NCI-H460 (cell line): ENCODE data around the gene PIAS3. TPM values are rescaled to one million over a fixed set of nuclear protein-coding genes. Genes with fewer than 3 reads are reported as not detected.

Experiments
- DNase-seq: peaks from one replicate; pipeline ENCODE4 v3.0.0-alpha.2; 2016; ENCODE audit warnings: low read depth; ENCODE audit errors: extremely low read depth
- polyA plus RNA-seq: library from polyadenylated mRNA; depleted of rRNA; stranded (reverse); fragments of >200 nt; gene quantifications from 2 replicates; pipeline ENCODE4 v1.2.3, GENCODE V29; 2014; cell fraction: nucleus; rRNA removed
- total RNA-seq: library from RNA; depleted of rRNA; stranded (reverse); fragments of >200 nt; shearing (Covaris generic); gene quantifications from 2 replicates; pipeline ENCODE4 v1.2.3, GENCODE V29; 2014; rRNA removed

Gene PIAS3
- 18.6 and 19.9 TPM in 2 replicates for total RNA-seq
- 16.9 and 27.3 TPM in 2 replicates for polyA plus RNA-seq

DNA sequence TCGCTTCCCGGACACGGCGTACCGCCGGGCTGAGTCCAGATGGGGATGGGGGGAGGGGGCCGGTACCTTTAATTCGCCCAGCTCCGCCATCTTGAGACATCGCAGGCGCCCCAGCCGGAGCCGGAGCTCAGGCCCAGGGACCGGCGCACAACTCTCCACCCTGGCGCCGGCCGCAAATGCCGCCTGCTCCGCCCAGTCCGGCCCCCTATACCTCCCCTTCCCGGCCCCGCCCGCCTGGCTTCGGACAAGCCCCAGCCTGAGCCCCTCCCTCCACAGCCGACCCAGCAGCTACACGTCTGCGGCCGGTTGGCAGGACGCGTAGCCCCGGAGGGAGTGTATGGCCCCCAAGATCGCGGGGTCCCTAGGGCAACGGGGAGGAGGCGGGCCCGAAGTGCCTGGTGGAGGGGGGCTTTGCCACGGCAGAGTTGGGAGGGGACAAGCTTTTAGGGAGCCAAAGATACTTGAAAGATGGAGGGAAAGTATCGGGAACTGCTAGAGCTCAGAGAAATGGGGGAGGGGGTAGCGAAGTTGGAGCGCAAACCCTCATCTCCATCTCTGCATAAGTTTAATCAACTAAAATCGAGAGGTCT lies at the start of gene PIAS3:
Gene PIAS3, minus strand, starts transcription at position 181 of the 590 bp plus-strand sequence. Its CDS starts 91 bp downstream, at position 90.
- DNase-seq: peak; percentile 95

DNA sequence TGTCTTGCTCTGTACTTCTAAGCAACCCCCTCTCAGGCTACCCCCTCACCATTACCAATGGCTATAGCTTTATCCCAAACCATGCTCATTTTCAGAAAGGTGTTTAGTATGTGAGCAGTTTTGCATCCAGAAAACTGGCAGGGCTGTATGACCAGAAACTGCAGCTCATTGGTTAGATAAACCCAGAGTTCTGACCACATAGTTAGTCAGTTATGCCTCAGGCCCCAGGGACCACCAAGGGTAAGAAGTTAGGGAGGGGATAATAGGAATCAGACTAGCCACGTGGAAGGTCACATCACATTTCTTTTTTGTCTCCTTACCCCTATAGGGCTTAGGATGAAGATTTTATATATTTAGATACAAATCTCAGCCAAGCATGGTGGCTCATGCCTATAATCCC lies 49.8 kb upstream of the PIAS3 start:
- no peak for DNase-seq

DNA sequence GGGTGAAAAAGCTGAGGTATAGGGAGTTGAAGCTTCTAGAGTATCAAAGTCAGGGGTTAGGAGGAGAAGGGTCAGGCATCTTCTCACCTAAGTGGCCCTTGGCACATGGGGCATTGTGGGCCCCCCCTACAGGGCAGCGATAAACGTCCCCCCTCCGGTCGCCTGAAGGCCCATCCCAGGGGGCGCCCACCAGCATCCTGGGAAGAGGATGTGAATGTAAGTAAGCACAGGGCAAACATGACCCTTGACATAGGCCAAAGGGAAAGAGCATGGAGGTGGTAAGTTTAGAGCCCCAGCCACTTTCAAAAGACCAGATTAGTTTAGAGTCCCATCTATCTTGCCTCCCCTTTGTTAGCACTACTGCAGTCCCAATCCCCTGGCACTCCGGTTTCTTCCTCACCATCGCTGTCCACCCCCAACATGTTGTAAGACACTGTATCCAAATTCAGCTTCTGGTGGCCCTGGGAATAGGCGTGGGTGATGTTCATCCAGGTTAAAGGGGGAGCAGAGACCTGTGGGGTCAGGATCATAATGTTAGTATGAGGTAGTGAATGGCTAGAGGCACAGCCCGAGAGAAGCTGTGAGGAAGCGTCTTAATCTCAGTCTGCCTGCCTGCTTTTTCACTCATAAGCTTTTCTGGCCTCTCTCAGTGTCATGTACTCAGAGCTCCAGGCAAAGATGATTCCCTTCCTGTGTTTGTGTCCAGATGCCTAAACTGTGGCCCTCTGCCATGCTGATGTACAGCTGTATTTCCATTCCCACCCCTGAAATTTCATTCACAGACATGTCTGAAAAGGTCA lies 48.3 kb upstream of the PIAS3 start:
- DNase-seq: no peak

DNA sequence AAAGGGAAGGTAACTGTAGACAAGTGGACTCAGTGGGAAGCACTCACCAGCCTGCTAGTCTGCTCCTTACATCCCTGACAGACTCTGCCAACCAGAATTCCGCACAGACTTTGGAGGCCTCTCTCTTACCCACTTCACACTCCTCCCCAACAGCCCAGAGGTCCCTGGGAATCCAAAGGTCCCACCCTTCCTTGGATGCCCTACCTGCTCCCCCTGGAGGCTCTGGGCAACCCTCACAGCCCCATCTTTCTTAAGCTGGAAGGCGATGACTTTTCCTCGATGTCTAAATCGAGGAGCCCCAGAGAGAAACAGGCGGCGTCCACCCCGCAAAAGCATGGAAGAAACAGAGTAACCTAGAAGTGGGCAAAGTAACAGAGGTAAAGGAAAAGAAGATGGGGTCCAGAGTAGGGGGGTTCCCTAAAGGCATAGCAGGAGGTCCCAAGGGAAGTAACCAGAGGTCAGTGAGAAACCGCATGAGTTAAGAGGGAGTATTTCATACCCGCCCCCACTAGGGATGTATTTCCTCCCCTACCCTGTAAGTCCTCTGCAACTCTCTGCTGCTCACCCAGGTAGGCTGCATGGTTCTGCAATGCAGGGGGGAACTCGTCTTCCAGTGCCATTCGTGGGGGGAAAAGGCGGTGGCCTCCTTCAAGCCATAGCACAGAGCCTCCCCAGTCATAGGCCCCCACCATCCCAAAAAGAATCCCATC lies 42.6 kb upstream of the PIAS3 start:
- no peak for DNase-seq

DNA sequence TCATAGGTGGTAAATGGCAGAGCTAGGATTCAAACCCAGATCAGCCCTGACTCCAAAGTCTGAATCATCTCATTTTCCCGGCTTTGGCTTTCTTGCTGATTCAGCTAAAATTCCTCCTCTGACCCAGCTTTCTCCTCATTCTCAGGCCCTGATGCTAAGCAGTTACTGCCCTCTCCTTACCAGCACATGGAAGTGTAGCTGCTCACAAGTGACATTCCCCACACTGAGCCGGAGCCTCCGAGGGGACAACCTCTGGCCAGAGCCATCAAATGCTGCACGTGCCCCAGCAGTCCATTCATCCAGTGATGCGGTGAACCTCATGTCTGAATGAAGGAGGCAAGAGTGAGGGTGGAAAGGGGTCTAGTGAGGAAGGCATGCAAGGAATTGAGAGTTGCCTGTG lies 39.9 kb upstream of the PIAS3 start:
- DNase-seq: no peak

DNA sequence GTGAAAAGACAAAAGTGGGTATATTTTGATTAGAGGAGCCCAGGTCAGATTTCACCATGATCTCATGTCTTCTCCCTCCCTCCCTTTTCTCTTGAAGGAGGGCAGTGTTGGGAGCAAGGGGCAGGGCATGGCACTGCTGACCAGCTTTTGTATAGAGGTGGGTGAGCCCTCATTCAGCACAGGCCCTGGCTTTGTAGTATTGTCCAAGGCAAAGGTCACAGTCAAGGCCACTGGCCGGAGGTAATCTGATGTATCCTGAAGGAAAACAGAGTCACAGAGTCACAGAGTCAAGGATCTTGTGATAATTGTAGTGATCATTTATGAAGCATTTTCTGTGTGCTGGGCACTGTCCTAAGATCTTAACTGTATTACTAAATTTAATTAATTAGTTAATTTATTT lies 39.1 kb upstream of the PIAS3 start:
- no peak for DNase-seq

DNA sequence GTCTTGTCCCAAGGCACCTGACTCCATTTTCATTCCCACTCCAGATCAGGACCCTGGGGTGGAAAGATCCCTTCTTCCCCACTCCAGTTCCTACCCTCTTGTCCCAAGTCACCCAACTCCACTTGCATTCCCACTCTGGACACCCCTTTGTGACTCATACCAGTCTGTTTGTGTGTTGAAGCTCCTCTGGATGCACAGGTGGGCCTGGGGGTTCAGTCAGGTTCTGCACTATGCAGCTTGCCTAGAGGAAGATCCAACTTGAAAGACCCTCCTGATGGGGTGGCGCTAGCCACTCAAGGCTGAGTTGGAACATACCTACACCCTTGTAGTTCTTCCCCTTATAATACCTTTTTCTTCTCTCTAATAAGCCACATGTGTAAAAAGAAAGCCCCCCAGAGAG lies 36.6 kb upstream of the PIAS3 start:
- no peak for DNase-seq

DNA sequence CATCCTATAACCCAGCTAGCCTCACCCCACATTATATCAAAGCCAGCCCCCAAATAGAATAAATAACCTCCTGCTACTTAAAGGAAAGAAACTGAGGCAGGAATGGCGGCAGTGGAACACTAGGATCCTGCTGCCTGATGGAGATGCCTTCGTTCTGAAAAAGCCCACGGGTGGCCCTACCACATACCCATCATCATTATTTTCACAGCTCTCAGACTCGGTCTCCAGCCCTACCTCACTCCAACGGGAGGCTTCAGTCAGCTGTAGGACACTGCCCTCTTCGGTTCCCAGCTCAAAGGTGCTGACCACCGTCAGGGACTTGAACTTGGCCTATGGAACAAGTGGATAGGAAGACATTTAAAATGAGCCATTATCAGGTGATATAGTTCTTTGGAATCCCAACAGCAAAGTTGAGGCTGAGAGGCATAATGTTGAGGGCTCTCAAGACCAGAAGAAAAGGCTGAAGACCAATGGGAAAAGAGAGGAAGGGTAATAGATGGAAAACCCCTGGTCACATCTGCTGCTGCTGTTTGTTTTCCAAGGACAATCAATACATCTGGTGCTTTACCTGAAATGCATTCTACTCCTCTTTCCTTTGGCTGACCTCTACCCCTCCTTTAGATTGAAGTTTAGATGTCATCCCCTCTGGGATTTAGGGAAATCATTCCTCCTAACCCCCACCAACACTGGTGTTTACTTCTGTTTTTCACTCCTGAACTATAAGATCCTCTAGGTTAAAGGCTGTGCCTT lies 34.6 kb upstream of the PIAS3 start:
- DNase-seq: no peak

DNA sequence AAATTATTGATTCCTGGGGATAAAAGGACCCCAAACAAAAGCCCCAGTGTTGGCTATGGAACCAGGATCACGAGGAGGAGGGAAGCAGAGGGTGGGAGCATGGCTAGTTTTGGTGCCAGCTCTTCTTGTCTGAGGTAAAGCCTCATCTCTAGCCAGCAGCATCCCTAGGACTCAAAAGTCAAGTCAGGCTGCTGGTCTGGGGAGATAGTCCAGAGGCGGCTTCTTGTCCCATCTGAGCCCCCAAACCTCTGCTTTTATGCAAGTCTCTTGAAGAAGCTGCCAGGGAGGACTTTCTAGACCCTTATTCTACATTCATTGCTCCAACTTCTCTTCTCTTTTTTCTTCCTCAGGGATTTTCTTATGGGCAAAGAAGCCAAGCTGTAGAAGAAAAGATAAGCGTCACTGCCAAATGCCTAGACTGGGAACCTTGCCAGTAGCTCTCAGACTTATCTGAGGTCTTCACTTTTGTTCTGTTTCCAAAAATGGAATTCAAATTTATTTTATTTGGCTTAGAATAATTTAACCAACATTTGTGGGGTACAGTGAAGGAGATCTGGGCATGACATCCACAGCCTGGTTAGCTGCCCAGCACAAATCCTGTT lies 33.7 kb upstream of the PIAS3 start:
- DNase-seq: no peak

DNA sequence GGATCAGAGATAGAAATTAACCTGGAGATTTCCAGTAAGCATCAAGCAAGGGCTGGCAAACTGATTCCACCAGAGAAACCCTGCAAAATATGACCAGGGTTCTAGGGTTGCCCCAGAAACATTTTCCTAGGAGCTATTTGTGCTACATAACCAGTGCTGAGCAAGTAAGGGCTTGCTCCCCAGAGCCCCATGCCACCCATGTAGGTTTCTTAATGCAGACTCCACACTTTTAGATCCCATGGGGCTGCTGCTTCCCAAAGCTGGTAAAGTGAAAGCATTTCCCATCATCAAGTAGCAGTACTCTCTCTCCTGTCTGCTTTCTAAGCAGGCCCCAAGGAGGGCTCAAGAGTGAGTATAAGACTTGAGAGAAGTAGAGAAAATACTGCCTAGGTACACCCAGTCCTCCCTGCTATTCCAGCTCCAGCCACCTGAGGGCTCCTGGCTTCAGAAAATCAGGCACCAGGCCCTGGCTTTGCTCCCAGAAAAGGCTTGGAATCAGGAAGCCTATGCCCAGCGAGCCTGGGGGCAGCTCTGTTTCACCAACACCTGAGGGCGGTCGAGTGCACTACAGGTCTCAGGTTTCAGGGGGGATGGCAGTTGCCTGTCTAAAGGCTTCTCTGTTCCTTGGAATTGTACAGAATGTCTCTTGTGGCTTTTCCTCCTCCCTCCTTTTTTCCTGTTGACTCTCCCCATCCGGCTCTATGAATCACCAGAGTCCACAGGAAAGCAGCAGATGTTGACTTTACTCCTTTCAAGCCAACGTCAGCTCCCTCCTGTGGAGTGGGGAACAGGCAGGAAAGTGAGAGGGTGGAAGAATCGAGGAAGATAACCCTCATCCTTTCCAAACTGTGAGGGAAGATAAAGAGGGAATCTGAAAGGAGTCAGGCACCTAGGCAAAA lies 33.0 kb upstream of the PIAS3 start:
- peak; percentile 95 for DNase-seq

DNA sequence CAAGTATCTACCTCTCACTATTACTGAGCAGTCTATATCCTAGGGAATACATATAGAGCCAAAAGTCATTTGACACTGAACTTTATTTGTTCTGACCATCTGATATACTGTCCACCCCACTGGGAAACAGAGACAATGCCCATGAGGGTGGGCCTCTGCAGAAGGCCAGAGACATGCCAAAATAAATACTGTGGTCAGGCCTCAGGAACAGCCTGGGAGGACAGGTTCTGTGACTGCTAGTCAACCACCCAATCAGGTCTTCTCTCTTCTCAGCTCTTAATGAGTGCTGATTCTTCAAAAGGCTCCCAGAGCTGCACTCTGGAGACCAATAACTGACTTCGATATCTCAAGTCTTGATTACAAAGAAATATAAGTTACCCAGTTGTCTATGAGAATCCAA lies 32.3 kb upstream of the PIAS3 start:
- DNase-seq: no peak

DNA sequence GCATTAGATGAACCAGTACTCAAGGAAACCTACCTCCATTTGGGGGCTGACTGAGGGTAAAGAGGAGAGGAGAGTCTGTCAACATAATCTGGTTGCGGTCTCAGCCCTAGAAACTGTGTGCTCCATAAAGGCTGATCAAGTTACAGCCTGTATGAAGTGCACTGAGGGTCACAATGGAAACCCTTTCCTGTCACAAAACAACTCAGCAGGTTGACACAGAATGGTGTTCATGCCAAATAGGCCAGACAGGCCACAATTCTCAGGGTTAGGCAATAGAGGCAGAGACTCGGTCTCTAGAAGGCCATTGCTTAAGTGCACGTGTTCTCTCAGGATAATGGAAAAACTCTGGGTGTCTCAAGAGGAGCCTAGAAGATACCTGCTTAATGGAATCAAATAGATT lies 30.8 kb upstream of the PIAS3 start:
- no peak for DNase-seq

DNA sequence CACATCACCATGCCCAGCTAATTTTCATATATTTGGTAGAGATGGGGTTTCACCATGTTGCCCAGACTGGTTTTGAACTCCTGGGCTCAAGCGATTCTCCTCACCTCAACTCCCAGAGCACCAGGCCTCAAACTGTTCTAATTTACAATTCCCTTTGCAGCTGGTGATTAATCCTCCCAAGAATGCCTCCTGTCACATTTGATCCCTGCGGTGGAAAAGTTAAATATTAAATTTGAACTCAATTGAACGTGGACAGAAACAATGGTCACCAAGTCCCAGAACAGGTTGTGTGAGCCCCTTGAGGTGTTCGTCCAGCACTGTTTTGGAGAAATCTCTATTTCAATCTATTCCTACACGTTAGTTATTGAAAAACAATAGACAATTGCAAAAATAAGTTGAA lies 28.8 kb upstream of the PIAS3 start:
- no peak for DNase-seq

DNA sequence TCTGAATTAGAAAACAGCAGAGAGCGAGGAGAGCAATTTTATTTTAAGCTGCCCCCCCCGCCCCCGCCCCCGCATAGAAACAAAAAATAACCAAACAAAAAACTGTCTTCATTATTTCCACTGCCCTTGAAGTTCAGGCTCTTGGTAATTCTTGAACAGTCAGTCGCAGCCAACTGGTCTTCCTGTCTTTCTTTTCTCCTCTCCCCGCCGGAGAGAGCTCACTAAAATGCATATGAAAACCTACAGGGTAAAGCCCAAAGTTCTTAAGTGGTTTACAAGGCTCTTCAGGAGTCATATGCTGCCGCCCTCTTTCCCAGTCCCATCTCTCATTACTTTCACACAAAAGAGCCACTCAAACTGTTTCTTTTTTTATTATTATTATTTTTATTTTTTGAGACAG lies 27.9 kb upstream of the PIAS3 start:
- DNase-seq: no peak

DNA sequence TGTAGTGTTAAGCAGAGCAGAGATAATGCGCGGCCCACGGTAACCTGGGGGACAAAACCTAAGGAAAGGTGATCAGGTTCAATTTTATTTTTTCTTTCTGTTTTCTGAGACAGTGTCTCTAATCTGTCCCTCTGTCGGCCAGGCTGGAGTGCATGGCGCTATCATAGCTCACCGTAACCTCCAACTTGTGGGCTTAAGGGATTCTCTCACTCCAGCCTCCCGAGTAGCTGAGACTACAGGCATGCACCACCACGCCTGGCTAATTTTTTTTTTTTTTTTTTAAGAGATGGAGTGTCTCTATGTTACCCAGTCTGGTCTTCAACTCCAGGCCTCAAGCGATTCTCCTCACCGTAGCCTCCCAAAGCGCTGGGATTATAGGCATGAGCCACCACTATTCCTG lies 27.5 kb upstream of the PIAS3 start:
- DNase-seq: no peak

DNA sequence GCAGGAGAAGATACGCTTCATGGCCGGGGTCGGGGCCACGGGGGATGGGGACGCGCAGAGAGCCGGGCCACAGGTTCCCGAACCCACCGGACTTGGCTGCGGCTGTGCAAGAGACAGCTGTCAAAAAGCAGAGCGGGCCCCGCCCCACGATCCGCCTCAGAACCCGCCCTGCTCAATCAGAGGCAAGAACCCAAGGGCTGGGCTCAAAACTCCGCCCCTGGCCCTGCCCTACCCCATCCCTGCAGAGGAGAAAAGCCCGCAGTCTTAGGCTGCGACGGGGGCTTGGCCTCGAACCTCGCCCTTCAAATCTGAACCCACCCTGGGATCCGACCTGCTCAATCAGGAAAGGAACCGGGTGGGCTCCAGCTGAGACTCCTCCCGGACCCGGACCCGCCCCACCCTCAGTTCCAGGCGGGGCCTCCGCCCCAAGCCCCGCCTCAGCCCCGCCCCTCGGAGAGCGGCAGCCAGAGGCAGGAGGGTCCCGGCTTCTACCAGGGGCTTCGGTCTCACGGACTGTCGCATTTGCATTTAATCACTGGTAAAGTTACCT lies 26.9 kb upstream of the PIAS3 start, which contains the start of gene ANKRD35:
Gene ANKRD35, minus strand, starts transcription at position 129 of the 550 bp plus-strand sequence. Its CDS starts 108 bp downstream, at position 21.
- peak; percentile 73 for DNase-seq

DNA sequence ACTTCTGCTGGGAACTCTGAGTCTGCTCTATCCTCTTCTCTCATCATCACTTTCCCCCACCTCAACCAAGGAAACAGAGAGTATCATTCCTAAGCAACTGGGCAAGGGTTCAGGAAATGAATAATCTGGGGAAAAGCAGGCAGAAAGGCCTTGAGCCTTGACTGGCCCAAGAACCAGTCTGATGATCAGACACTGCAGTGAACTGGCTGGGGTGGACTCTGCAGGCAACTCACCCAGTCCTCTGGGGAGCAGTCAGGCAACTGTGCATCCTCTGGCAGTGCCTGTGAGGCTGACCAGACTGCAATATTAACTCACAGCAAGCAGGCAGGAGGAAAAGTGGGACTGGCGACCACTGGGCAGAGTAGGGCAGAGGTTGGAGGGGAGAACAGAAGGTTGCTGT lies 25.8 kb upstream of the PIAS3 start:
- DNase-seq: no peak

DNA sequence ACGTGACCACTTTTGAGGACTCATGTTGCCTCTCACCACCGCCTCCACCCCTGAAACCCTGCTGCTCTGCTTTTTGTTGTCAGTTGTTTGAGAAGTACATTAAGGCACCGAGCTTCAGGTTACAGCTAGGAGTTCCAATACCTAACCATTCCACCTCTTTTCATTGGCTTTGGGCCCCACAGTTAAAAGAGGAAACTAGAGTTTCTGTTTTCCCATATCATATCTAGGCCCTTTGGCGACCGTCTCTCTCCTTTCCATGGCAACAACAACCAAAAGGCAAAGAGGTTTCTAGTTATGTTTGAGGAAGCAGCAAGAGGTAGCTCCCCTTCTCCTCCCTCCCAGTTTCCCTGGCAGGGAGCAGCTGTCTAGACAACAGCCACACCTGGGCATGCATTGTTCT lies 20.9 kb upstream of the PIAS3 start:
- no peak for DNase-seq

DNA sequence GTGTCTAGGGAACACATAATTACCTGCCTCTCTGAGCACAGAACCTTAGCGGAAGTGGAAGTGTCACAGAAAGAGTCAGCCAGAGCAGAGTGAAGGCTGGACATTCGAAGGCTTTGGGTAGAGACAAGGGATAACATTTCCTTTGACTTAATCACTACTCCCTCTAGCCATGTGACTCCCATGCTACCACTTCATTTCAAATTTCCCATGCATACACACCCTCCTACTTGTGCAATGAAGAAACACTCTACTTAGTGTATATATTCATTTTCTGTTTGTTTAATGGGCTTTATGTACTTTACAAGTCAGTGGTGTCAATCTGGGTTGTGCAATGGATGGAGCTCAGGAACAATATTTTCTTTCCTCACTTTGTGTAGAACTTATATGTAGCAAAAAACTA lies 19.8 kb upstream of the PIAS3 start:
- no peak for DNase-seq
